ENCODE results near the gene NMB. TPM values are rescaled to one million over a fixed set of nuclear protein-coding genes. Genes with fewer than 3 reads are reported as not detected.

NMB gene
- total RNA-seq, 1 donor from 2014 or later: 12.3 TPM

DNA sequence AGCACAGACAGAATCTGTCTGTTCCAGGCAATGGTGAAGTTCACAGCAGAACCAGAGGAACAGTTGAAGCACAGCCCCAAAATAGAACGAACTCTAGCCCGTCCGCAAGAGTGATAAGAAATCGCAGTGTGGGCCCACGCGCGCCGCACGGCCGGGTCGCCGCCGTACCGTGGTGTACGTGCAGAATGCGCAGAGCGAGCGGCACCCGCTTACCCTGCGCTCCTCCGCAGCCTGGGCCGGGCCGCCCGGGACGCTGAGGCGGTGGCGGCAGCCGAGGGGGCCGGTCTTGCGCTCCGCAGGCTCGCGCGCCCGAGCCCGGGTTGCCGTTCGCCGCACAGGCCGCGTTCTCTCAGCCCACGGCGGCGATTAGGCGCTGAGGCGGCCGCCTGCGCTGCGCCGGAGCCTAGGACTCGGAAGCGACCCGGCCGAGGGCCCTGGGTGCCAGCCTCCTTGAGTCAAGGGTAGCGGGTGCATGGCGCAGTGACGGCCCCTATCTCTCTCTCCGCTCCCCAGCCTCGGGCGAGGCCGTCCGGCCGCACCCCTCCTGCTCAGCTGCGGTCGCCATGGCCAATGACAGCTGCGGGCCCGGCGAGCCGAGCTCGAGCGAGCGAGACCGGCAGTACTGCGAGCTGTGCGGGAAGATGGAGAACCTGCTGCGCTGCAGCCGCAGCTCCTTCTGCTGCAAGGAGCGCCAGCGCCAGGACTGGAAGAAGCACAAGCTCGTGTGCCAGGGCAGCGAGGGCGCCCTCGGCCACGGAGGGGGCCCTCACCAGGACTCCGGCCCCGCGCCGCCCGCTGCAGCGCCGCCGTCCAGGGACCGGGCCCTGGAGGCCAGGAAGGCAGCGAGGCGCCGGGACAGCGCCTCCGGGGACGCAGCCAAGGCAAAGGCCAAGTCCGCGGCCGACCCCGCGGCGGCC lies 24.4 kb downstream of the NMB start:
- Histone ChIP-seq H3K27ac (peak overlapping the region; percentile 93), H3K27me3 (no peaks in the 10 kb centered on the region), H3K4me1 (peaks cover 40% of the 10 kb centered on the region), H3K9me3 (no peaks in the 10 kb centered on the region), H3K36me3 (peaks cover 0 to 15% of the 10 kb centered on the region in 2 donors), H3K4me3 (peak overlapping the region; percentile 54 to 60)
- no peak for DNase-seq (ENCODE audit: extremely low spot score in 2 of 2)
- TF ChIP-seq, protein P1, sequence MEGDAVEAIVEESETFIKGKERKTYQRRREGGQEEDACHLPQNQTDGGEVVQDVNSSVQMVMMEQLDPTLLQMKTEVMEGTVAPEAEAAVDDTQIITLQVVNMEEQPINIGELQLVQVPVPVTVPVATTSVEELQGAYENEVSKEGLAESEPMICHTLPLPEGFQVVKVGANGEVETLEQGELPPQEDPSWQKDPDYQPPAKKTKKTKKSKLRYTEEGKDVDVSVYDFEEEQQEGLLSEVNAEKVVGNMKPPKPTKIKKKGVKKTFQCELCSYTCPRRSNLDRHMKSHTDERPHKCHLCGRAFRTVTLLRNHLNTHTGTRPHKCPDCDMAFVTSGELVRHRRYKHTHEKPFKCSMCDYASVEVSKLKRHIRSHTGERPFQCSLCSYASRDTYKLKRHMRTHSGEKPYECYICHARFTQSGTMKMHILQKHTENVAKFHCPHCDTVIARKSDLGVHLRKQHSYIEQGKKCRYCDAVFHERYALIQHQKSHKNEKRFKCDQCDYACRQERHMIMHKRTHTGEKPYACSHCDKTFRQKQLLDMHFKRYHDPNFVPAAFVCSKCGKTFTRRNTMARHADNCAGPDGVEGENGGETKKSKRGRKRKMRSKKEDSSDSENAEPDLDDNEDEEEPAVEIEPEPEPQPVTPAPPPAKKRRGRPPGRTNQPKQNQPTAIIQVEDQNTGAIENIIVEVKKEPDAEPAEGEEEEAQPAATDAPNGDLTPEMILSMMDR (IDR thresholded peaks at IDR 0.05): no peak
- peak in 1 of 2 donors; percentile 63 for TF ChIP-seq POLR2AphosphoS5 (IDR thresholded peaks at IDR 0.05; ENCODE audit: insufficient read depth in 1 of 2, low read depth in 1 of 2)
- intact Hi-C loops (cut with DNase I): no loop called here

DNA sequence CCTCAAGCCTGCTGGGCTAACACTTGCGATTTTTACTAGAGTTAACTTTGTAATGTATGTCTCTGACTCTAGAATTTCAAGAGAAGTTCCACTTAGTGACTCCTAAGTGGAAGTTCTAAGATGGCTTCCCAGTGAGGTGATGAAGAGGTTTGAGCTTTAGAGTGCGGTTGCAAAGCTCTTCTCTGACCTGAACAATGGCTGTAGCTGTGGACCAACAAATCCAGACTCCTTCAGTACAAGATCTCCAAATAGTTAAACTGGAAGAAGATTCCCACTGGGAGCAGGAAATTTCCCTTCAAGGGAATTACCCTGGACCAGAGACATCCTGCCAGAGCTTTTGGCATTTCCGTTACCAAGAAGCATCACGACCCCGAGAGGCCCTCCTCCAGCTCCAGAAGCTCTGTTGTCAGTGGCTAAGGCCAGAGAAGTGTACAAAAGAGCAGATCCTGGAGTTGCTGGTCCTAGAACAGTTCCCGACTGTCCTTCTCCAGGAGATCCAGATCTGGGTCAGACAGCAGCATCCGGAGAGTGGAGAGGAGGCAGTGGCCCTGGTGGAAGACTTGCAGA lies 26.2 kb downstream of the NMB start:
- Histone ChIP-seq H3K27me3 (no peaks in the 10 kb centered on the region), H3K4me1 (peaks cover 40% of the 10 kb centered on the region), H3K36me3 (peaks cover 0 to 5% of the 10 kb centered on the region in 2 donors), H3K4me3 (peak overlapping the region; percentile 54 to 60), H3K27ac (peak overlapping the region; percentile 93), H3K9me3 (no peaks in the 10 kb centered on the region)
- intact Hi-C loops (cut with DNase I): no loop called here
- TF ChIP-seq POLR2AphosphoS5 (IDR thresholded peaks at IDR 0.05; ENCODE audit: insufficient read depth in 1 of 2, low read depth in 1 of 2): no peak
- TF ChIP-seq, protein P1 (IDR thresholded peaks at IDR 0.05): no peak
- no peak for TF ChIP-seq POLR2A (IDR thresholded peaks at IDR 0.05)
- no peak for DNase-seq (ENCODE audit: extremely low spot score in 2 of 2)

DNA sequence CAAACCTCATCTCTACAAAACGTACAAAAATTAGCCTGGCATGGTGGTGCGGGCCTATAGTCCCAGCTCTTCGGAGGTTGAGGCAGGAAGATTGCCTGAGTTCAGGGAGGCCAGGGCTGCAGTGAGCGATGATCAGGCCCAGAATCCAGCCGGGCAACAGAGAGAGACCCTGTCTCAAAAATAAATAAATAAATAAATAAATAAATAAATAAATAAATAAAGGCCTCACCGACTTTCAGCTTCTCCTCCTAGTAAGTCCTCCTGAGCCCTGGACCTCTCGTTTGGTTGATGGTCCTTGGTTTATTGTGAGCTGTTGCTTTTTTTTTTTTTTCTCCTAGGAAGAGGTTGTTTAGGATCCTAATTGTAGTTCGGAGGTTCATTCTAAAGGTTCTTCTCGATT lies 29.0 kb downstream of the NMB start:
- no peak for DNase-seq (ENCODE audit: extremely low spot score in 2 of 2)
- H3K36me3 ChIP-seq: no peaks in the 10 kb centered on the region
- intact Hi-C loops (cut with DNase I): no loop called here
- no peaks in the 10 kb centered on the region for H3K9me3 ChIP-seq
- H3K4me3 ChIP-seq: no peak overlapping the region
- no peaks in the 10 kb centered on the region for H3K27me3 ChIP-seq
- TF ChIP-seq POLR2AphosphoS5 (IDR thresholded peaks at IDR 0.05; ENCODE audit: insufficient read depth in 1 of 2, low read depth in 1 of 2) (no peak), POLR2A (IDR thresholded peaks at IDR 0.05) (no peak)
- TF ChIP-seq, protein P1 (IDR thresholded peaks at IDR 0.05): no peak
- H3K4me1 ChIP-seq: peaks cover 25% of the 10 kb centered on the region
- H3K27ac ChIP-seq: no peak overlapping the region

DNA sequence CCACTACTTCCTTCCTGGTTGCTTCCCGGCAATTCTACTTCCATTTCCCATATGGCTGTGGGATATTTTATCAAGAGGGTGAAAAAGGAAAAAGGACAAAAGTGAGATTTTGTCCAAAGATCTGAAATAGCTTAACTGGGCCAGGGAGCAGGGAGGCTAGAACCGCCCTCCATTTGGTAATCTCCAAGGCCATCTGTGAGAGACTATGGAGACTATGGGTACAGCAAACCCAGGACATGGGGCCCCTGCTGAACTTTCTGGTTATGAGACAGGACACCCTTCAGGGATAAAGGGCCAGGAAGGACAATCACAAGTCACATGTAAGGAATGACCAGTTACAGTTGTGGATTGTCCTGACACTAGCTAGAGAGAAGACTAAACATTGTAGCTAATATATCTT lies 32.9 kb downstream of the NMB start:
- Histone ChIP-seq H3K27me3 (no peaks in the 10 kb centered on the region), H3K36me3 (peaks cover 0 to 25% of the 10 kb centered on the region in 2 donors), H3K4me1 (peaks cover 2% of the 10 kb centered on the region), H3K27ac (no peak overlapping the region), H3K9me3 (peaks cover 13% of the 10 kb centered on the region), H3K4me3 (no peak overlapping the region)
- TF ChIP-seq POLR2AphosphoS5 (IDR thresholded peaks at IDR 0.05; ENCODE audit: insufficient read depth in 1 of 2, low read depth in 1 of 2) (no peak), POLR2A (IDR thresholded peaks at IDR 0.05) (no peak)
- TF ChIP-seq, protein P1 (IDR thresholded peaks at IDR 0.05): no peak
- intact Hi-C loops (cut with DNase I): no loop called here
- DNase-seq (ENCODE audit: extremely low spot score in 2 of 2): no peak

DNA sequence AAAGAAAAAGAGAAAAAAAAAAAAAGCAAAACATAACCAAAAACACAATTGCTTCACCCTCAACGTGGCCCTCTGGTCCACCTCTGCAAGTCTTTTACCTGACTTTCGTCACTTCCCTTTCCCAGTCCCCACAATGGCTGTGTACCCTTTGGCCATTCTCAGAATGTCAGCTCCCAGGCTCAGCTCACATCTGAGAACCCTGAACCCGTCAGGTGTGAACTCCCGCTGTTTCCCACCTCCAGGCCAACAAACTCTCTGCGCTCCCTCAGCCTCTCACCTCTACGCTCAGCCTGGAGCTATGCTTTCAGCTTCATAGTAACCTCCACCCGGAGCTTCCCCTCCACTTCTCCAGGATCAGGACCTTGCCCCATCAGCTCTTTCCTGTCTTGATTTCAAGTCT lies 33.6 kb downstream of the NMB start:
- no peak for DNase-seq (ENCODE audit: extremely low spot score in 2 of 2)
- Histone ChIP-seq H3K27me3 (no peaks in the 10 kb centered on the region), H3K4me1 (no peaks in the 10 kb centered on the region), H3K36me3 (peaks cover 0 to 25% of the 10 kb centered on the region in 2 donors), H3K4me3 (no peak overlapping the region), H3K9me3 (peaks cover 13% of the 10 kb centered on the region), H3K27ac (no peak overlapping the region)
- TF ChIP-seq, protein P1 (IDR thresholded peaks at IDR 0.05): no peak
- TF ChIP-seq POLR2AphosphoS5 (IDR thresholded peaks at IDR 0.05; ENCODE audit: insufficient read depth in 1 of 2, low read depth in 1 of 2): no peak
- TF ChIP-seq POLR2A (IDR thresholded peaks at IDR 0.05): no peak
- intact Hi-C loops (cut with DNase I): no loop called here
